NB4 (cell line): Measurements from ENCODE around the gene KCNH4.

Experiments
- POLR2A ChIP-seq: IDR thresholded peaks from 2 replicates; pipeline ENCODE4 v1.6.1; 2011; ENCODE audit warnings: mild to moderate bottlenecking; ENCODE audit not compliant: insufficient read length; ENCODE audit errors: extremely low read depth
- TF ChIP-seq, protein P1 (sequence below): IDR thresholded peaks from one replicate; pipeline ENCODE4 v1.5.1; 2012; ENCODE audit warnings: low read depth, low read length

DNA sequence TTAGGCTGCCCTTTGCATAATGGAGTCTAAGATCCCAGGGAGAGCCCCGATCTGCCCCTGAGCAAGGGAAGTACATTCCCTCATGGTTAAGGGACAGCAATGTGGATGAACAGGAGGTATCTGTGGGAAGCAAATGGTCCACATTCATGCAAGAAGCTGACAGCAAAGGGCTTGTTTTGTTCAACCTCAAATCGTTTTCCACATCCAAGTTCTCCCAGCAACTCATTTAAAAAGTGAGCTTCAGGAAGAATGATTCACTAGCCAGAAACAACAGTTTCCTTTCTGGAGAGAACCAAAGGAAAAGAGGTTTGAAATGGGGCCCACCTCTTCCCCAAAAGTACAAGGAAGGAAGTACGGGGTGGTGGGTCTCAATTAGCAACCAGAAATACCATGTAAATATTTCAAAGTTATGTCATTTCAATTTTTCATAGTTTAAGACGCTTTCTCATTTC lies 48.9 kb downstream of the KCNH4 start:
- TF ChIP-seq, protein P1, sequence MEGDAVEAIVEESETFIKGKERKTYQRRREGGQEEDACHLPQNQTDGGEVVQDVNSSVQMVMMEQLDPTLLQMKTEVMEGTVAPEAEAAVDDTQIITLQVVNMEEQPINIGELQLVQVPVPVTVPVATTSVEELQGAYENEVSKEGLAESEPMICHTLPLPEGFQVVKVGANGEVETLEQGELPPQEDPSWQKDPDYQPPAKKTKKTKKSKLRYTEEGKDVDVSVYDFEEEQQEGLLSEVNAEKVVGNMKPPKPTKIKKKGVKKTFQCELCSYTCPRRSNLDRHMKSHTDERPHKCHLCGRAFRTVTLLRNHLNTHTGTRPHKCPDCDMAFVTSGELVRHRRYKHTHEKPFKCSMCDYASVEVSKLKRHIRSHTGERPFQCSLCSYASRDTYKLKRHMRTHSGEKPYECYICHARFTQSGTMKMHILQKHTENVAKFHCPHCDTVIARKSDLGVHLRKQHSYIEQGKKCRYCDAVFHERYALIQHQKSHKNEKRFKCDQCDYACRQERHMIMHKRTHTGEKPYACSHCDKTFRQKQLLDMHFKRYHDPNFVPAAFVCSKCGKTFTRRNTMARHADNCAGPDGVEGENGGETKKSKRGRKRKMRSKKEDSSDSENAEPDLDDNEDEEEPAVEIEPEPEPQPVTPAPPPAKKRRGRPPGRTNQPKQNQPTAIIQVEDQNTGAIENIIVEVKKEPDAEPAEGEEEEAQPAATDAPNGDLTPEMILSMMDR = no peak
- no peak for TF ChIP-seq POLR2A
